MM.1S (cell line): ENCODE data around the gene PDE6B.

Experiments used
- DNase-seq: peaks from one replicate; pipeline ENCODE4 v3.0.0-alpha.2; 2015
- H2AFZ ChIP-seq: fragments of 300-600 bp; sonication (generic); 2 replicates; pipeline ENCODE4 v1.6.0; 2016; ENCODE audit warnings: antibody characterized with exemption, low read length
- H3F3A ChIP-seq: fragments of 300-600 bp; sonication (generic); 2 replicates; pipeline ENCODE4 v1.6.1; 2016; ENCODE audit warnings: mild to moderate bottlenecking, antibody characterized with exemption, low read length, moderate library complexity, mixed read lengths; ENCODE audit not compliant: insufficient read depth
- H3K27ac ChIP-seq: fragments of 300-600 bp; sonication (generic); 2 replicates; pipeline ENCODE4 v1.5.1; 2016; ENCODE audit warnings: mild to moderate bottlenecking, low read length
- H3K27me3 ChIP-seq: fragments of 300-600 bp; sonication (generic); replicated peaks from 2 replicates; pipeline ENCODE4 v1.6.0; 2016; ENCODE audit warnings: low read length; ENCODE audit not compliant: insufficient read depth
- H3K36me3 ChIP-seq: fragments of 300-600 bp; sonication (generic); replicated peaks from 2 replicates; pipeline ENCODE4 v1.6.1; 2016; ENCODE audit warnings: mild to moderate bottlenecking, low read length, mixed read lengths; ENCODE audit not compliant: insufficient read depth
- H3K4me1 ChIP-seq: fragments of 300-600 bp; sonication (generic); 2 replicates; pipeline ENCODE4 v1.6.1; 2016; ENCODE audit warnings: low read length, mixed read lengths
- H3K4me2 ChIP-seq: fragments of 300-600 bp; sonication (generic); 2 replicates; pipeline ENCODE4 v1.6.0; 2016; ENCODE audit warnings: low read depth, low read length
- H3K4me3 ChIP-seq: fragments of 300-600 bp; sonication (generic); 2 replicates; pipeline ENCODE4 v1.5.1; 2016; ENCODE audit warnings: low read length, mixed read lengths
- H3K79me2 ChIP-seq: fragments of 300-600 bp; sonication (generic); 2 replicates; pipeline ENCODE4 v1.6.1; 2016; ENCODE audit warnings: mixed run types, low read length, mixed read lengths
- H3K9ac ChIP-seq: fragments of 300-600 bp; sonication (generic); 2 replicates; pipeline ENCODE4 v1.6.1; 2016; ENCODE audit warnings: low read length, mixed read lengths
- H3K9me2 ChIP-seq: fragments of 300-600 bp; sonication (generic); replicated peaks from 2 replicates; pipeline ENCODE4 v1.6.1; 2016; ENCODE audit warnings: mild to moderate bottlenecking, low read length, mixed read lengths; ENCODE audit not compliant: insufficient read depth
- H3K9me3 ChIP-seq: fragments of 300-600 bp; sonication (generic); replicated peaks from 2 replicates; pipeline ENCODE4 v1.6.1; 2016; ENCODE audit warnings: mild to moderate bottlenecking, low read length, mixed read lengths; ENCODE audit not compliant: insufficient read depth
- H4K20me1 ChIP-seq: fragments of 300-600 bp; sonication (generic); 2 replicates; pipeline ENCODE4 v1.6.1; 2016; ENCODE audit warnings: mild to moderate bottlenecking, low read length, moderate library complexity, mixed read lengths; ENCODE audit not compliant: insufficient read depth
- EZH2 ChIP-seq: fragments of 300-600 bp; sonication (generic); optimal IDR thresholded peaks from 2 replicates; pipeline ENCODE3; 2017; ENCODE audit warnings: low read depth, mild to moderate bottlenecking, antibody characterized with exemption, low read length, mixed read lengths
- EZH2phosphoT487 ChIP-seq: fragments of 300-600 bp; sonication (generic); IDR thresholded peaks from 2 replicates; pipeline ENCODE4 v1.6.1; 2018; ENCODE audit warnings: antibody characterized with exemption, low read length
- TF ChIP-seq, protein P1 (sequence below): fragments of 300-600 bp; sonication (generic); IDR thresholded peaks from 2 replicates; pipeline ENCODE4 v1.5.1; 2016; ENCODE audit warnings: antibody characterized with exemption, low read length, mixed read lengths

Gene PDE6B

DNA sequence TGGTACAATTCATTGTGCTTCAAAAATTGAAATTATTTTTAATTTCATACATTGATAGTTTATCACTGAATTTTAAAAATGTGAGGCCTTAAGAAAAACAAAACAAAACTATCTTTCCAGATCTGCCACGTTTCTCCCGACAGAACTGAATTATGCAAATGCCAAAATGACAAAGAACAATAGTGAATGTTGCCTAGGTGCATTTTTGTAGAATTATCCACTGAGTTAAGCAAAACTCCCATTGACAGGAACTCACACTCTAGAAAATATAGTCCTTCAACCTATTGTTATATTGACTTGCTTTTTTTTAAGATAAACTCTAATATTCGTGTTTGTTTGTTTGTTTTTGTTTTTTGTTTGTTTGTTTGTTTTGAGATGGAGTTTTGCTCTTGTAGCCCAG is 86.7 kb downstream of the PDE6B start:
- Histone ChIP-seq H3K9ac (no peak overlapping the region), H3K4me3 (no peak overlapping the region), H3K9me2 (no peaks in the 10 kb centered on the region), H3K9me3 (no peaks in the 10 kb centered on the region), H3K27me3 (no peaks in the 10 kb centered on the region), H3F3A (no peaks in the 10 kb centered on the region), H3K36me3 (no peaks in the 10 kb centered on the region), H3K79me2 (no peaks in the 10 kb centered on the region), H3K4me1 (no peaks in the 10 kb centered on the region), H4K20me1 (no peaks in the 10 kb centered on the region), H2AFZ (no peak overlapping the region), H3K4me2 (no peak overlapping the region), H3K27ac (no peak overlapping the region)
- no peak for DNase-seq
- TF ChIP-seq, protein P1, sequence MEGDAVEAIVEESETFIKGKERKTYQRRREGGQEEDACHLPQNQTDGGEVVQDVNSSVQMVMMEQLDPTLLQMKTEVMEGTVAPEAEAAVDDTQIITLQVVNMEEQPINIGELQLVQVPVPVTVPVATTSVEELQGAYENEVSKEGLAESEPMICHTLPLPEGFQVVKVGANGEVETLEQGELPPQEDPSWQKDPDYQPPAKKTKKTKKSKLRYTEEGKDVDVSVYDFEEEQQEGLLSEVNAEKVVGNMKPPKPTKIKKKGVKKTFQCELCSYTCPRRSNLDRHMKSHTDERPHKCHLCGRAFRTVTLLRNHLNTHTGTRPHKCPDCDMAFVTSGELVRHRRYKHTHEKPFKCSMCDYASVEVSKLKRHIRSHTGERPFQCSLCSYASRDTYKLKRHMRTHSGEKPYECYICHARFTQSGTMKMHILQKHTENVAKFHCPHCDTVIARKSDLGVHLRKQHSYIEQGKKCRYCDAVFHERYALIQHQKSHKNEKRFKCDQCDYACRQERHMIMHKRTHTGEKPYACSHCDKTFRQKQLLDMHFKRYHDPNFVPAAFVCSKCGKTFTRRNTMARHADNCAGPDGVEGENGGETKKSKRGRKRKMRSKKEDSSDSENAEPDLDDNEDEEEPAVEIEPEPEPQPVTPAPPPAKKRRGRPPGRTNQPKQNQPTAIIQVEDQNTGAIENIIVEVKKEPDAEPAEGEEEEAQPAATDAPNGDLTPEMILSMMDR: no peak
- TF ChIP-seq EZH2: no peak
- TF ChIP-seq EZH2phosphoT487: no peak

DNA sequence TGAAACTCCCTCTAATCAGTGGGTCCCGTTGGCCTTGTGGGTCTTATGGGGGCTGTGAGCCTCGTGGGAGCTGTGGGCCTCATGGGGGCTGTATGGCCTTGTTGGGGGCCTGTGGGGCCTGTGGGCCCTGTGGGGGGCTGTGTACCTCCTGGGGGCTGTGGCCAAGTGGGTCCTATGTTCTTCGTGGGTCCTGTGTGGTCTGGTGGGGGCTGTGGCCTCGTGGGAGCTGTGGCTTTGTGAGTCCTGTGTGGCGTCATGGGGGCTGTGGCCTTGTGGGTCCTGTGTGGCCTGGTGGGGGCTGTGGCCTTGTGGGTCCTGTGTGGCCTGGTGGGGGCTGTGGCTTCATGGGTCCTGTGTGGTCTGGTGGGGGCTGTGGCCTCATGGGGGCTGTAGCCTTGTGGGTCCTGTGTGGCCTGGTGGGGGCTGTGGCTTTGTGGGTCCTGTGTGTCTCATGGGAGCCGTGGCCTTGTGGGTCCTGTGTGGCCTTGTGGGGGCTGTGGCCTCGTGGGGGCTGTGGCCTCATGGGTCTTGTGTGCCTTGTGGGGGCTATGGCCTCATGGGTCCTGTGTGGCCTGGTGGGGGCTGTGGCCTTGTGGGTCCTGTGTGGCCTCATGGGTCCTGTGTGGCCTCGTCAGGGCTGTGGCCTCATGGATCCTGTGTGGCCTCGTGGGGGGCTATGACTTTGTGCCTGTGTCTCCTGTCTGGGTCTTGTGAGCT is 87.7 kb downstream of the PDE6B start:
- no peaks in the 10 kb centered on the region for H3K79me2 ChIP-seq

DNA sequence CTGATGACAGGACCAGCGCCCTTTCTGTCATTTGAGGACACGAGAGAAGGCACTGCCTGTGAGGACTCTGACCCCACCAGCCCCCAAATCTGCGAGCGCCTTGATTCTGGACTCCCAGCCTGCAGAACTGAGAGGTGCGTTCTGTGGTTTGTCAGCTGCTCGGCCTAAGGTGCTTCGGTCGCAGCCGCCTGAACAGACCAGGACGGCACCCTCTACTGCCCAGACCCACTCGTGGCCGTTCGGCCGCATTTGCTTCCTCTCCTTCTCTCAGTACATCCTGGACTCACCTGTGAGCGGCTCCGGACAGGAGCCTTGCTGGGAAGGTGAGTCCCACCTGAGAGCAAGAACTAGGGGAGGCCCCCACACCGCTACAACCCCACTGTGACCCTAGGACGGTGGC is 88.7 kb downstream of the PDE6B start:
- no peak overlapping the region for H3K4me3 ChIP-seq
- no peaks in the 10 kb centered on the region for H3K9me3 ChIP-seq
- no peak overlapping the region for H3K9ac ChIP-seq
- DNase-seq: no peak
- H4K20me1 ChIP-seq: no peaks in the 10 kb centered on the region
- no peak overlapping the region for H2AFZ ChIP-seq
- no peaks in the 10 kb centered on the region for H3K9me2 ChIP-seq
- H3K4me1 ChIP-seq: no peaks in the 10 kb centered on the region
- H3K27ac ChIP-seq: no peak overlapping the region
- TF ChIP-seq EZH2phosphoT487 (no peak), EZH2 (no peak)
- TF ChIP-seq, protein P1: no peak
- H3K36me3 ChIP-seq: no peaks in the 10 kb centered on the region
- H3K27me3 ChIP-seq: no peaks in the 10 kb centered on the region
- no peaks in the 10 kb centered on the region for H3F3A ChIP-seq
- H3K4me2 ChIP-seq: no peak overlapping the region
- H3K79me2 ChIP-seq: no peaks in the 10 kb centered on the region

More for the DNA sequence above, 87.7 kb downstream of the PDE6B start:
- Histone ChIP-seq H3F3A (no peaks in the 10 kb centered on the region), H4K20me1 (no peaks in the 10 kb centered on the region), H3K9ac (no peak overlapping the region), H3K9me2 (no peaks in the 10 kb centered on the region), H3K27ac (no peak overlapping the region), H3K9me3 (no peaks in the 10 kb centered on the region), H3K27me3 (no peaks in the 10 kb centered on the region), H3K4me3 (no peak overlapping the region), H3K36me3 (no peaks in the 10 kb centered on the region), H2AFZ (no peak overlapping the region), H3K4me1 (no peaks in the 10 kb centered on the region), H3K4me2 (no peak overlapping the region)
- TF ChIP-seq, protein P1: no peak
- TF ChIP-seq EZH2: no peak
- no peak for TF ChIP-seq EZH2phosphoT487
- DNase-seq: no peak
